ENCODE results near the gene DOC2A. TPM values are rescaled to one million over a fixed set of nuclear protein-coding genes. Genes with fewer than 3 reads are reported as not detected.
A peak's percentile ranks its signal among the peaks of the same experiment; 100 is the strongest.

DOC2A gene
- total RNA-seq: 1 to 10 TPM in 2 of 3 donors, under 1 TPM in 1; 0.48 to 4.5 (median 2.3) TPM

GRCh38 chr16:30010844-30011713, at the start of gene DOC2A:
Gene DOC2A (minus strand): TSS chr16:30011027. CDS start chr16:30010222, 805 bp downstream.
- H3K9me3 ChIP-seq: no peaks in the 10 kb centered on the region
- intact Hi-C loops (cut with DNase I; ENCODE audit: low total_unique reads): loop anchor here (10.0 kb wide), 2 partner anchors 146 to 316 kb away; partner anchors contain the start of gene CDIPT
- TF ChIP-seq CTCF (IDR thresholded peaks at IDR 0.05) (no peak), POLR2A (IDR thresholded peaks at IDR 0.05) (no peak), POLR2AphosphoS5 (IDR thresholded peaks at IDR 0.05) (no peak)
- peaks cover 10 to 25% of the 10 kb centered on the region in 2 donors for H3K27me3 ChIP-seq
- no peaks in the 10 kb centered on the region for H3K36me3 ChIP-seq
- H3K4me3 ChIP-seq: peak within 1 kb of the TSS; percentile 22 to 73 (median 52)
- DNase-seq (ENCODE audit: low spot score in 2 of 2): no peak
- H3K27ac ChIP-seq: no peak within 1 kb of the TSS
- H3K4me1 ChIP-seq: peaks cover 9 to 13% of the 10 kb centered on the region in 2 donors

- H3K36me3 ChIP-seq: no peaks in the 10 kb centered on the region
- no peaks in the 10 kb centered on the region for H3K9me3 ChIP-seq
- no peaks in the 10 kb centered on the region for H3K27me3 ChIP-seq
- H3K4me3 ChIP-seq: peak overlapping the region in 1 of 3 donors; percentile 27
- intact Hi-C loops (cut with DNase I; ENCODE audit: low total_unique reads): no loop called here
- H3K4me1 ChIP-seq: peaks cover 8 to 9% of the 10 kb centered on the region in 2 donors
- H3K27ac ChIP-seq: peak overlapping the region; percentile 81 to 93
- no peak for DNase-seq (ENCODE audit: low spot score in 2 of 2)
- TF ChIP-seq CTCF (IDR thresholded peaks at IDR 0.05): no peak
- TF ChIP-seq POLR2A (IDR thresholded peaks at IDR 0.05): no peak
- no peak for TF ChIP-seq POLR2AphosphoS5 (IDR thresholded peaks at IDR 0.05)
Measured at GRCh38 chr16:30060346-30060745, 49.5 kb upstream of the DOC2A start.

GRCh38 chr16:30054959-30055553, 44.2 kb upstream of the DOC2A start:
- DNase-seq (ENCODE audit: low spot score in 2 of 2): peak in 1 of 2 donors; percentile 68

GRCh38 chr16:30054451-30054850, 43.6 kb upstream of the DOC2A start:
- H3K27me3 ChIP-seq: no peaks in the 10 kb centered on the region
- DNase-seq (ENCODE audit: low spot score in 2 of 2): no peak
- H3K4me3 ChIP-seq: no peak overlapping the region
- no peaks in the 10 kb centered on the region for H3K36me3 ChIP-seq
- intact Hi-C loops (cut with DNase I; ENCODE audit: low total_unique reads): no loop called here
- H3K4me1 ChIP-seq: no peaks in the 10 kb centered on the region
- TF ChIP-seq CTCF (IDR thresholded peaks at IDR 0.05) (no peak), POLR2A (IDR thresholded peaks at IDR 0.05) (no peak), POLR2AphosphoS5 (IDR thresholded peaks at IDR 0.05) (no peak)
- H3K9me3 ChIP-seq: no peaks in the 10 kb centered on the region
- H3K27ac ChIP-seq: peak overlapping the region; percentile 41 to 50

More at GRCh38 chr16:30054959-30055553, 44.2 kb upstream of the DOC2A start:
- Histone ChIP-seq H3K27me3 (no peaks in the 10 kb centered on the region), H3K9me3 (no peaks in the 10 kb centered on the region), H3K4me3 (no peak overlapping the region), H3K4me1 (no peaks in the 10 kb centered on the region), H3K36me3 (no peaks in the 10 kb centered on the region), H3K27ac (peak overlapping the region; percentile 41 to 50)
- peak in 1 of 3 donors; percentile 43 for TF ChIP-seq CTCF (IDR thresholded peaks at IDR 0.05)
- TF ChIP-seq POLR2A (IDR thresholded peaks at IDR 0.05): no peak
- TF ChIP-seq POLR2AphosphoS5 (IDR thresholded peaks at IDR 0.05): no peak
- intact Hi-C loops (cut with DNase I; ENCODE audit: low total_unique reads): no loop called here
